Body of pancreas (tissue), 4 donors: ENCODE measurements around the gene ZPBP. TPM values are rescaled to one million over a fixed set of nuclear protein-coding genes. Genes with fewer than 3 reads are reported as not detected.

ENCODE experiments used
- ATAC-seq: fragments of 150-250 bp; one replicate; pipeline ENCODE4 v1.9.1; 2016
- DNase-seq, 4 donors: peaks; one replicate each; pipeline ENCODE4 v3.0.0-alpha.2; 2019
- H3K27ac ChIP-seq, 4 donors: fragments of 200-600 bp; sonication (generic); 1 replicate in 3 of 4; 2 replicates in 1 of 4; pipeline versions ENCODE4 v1.5.1 to v1.6.1; 2016 to 2019; ENCODE audit warnings: mild to moderate bottlenecking in 1 of 4, mixed read lengths in 1 of 4, moderate library complexity in 1 of 4
- H3K27me3 ChIP-seq, 2 donors: fragments of 200-600 bp; sonication (generic); one replicate each; pipeline ENCODE4 v1.6.0; 2016; ENCODE audit warnings: mild to moderate bottlenecking in 1 of 2
- H3K36me3 ChIP-seq, 2 donors: fragments of 200-600 bp; sonication (generic); replicated peaks in 1 of 2; 2 replicates each; pipeline ENCODE4 v1.5.1; 2016; ENCODE audit warnings: low read depth in 2 of 2; ENCODE audit not compliant: insufficient read depth in 1 of 2
- H3K4me1 ChIP-seq: fragments of 200-600 bp; sonication (generic); one replicate; pipeline ENCODE4 v1.6.0; 2016
- H3K4me3 ChIP-seq, 2 donors: fragments of 200-600 bp; sonication (generic); 1 replicate in 1 of 2; 2 replicates in 1 of 2; pipeline ENCODE4 v1.5.1; 2016 to 2019
- H3K9me3 ChIP-seq, 3 donors: fragments of 200-600 bp; sonication (generic); 1 replicate in 2 of 3; 2 replicates in 1 of 3; pipeline ENCODE4 v1.5.1; 2016
- CTCF ChIP-seq, 7 experiments: fragments of 450-650 bp in 4 of 7; fragments of 200-600 bp in 3 of 7; sonication (generic) in 3 of 7; IDR thresholded peaks; one replicate each; pipeline ENCODE4 v1.5.1; 2016 to 2019; ENCODE audit warnings: antibody characterized with exemption in 7 of 7
- POLR2A ChIP-seq, 3 donors: fragments of 450-650 bp; IDR thresholded peaks; one replicate each; pipeline ENCODE4 v1.6.1; 2016; ENCODE audit warnings: antibody characterized with exemption in 3 of 3, mild to moderate bottlenecking in 2 of 3
- WGBS, 2 donors: methylation state at CpG; one replicate each; pipeline ENCODE4 v1.1.5; 2017; 5-methylcytosine and 5-hydroxymethylcytosine counted together
- intact Hi-C: fragments of 100-400 bp; cut with DNase I; formaldehyde crosslinking; loops from one replicate; pipeline ENCODE4 v1.15.1; 2023
- total RNA-seq, 2 donors: library from RNA; depleted of rRNA; stranded (reverse); fragments of >200 nt; gene quantifications; one replicate each; pipeline ENCODE4 v1.1.0, GENCODE V29; 2016

Gene ZPBP
- total RNA-seq, 2 donors from 2014 or later: not detected

GRCh38 chr7:50037086-50037485 lies 56.0 kb downstream of the ZPBP start:
- no peak overlapping the region for H3K27ac ChIP-seq
- H3K27me3 ChIP-seq: no peaks in the 10 kb centered on the region
- H3K4me1 ChIP-seq: no peaks in the 10 kb centered on the region
- 62 to 64% methylated on average over 2 of the region's 2 CpGs for WGBS, 2 donors
- DNase-seq (no peak), ATAC-seq (no peak)
- TF ChIP-seq CTCF (IDR thresholded peaks at IDR 0.05) (no peak), POLR2A (IDR thresholded peaks at IDR 0.05) (no peak)
- H3K9me3 ChIP-seq: no peaks in the 10 kb centered on the region
- intact Hi-C loops: no loop called here
- H3K4me3 ChIP-seq: no peak overlapping the region
- no peaks in the 10 kb centered on the region for H3K36me3 ChIP-seq

- intact Hi-C loops: no loop called here
Measured at GRCh38 chr7:50022991-50023390, 70.1 kb downstream of the ZPBP start.

GRCh38 chr7:50022451-50022850 lies 70.6 kb downstream of the ZPBP start:
- Histone ChIP-seq H3K9me3 (no peaks in the 10 kb centered on the region), H3K27ac (no peak overlapping the region), H3K4me3 (no peak overlapping the region), H3K27me3 (no peaks in the 10 kb centered on the region), H3K36me3 (no peaks in the 10 kb centered on the region), H3K4me1 (no peaks in the 10 kb centered on the region)
- intact Hi-C loops: no loop called here
- TF ChIP-seq POLR2A (IDR thresholded peaks at IDR 0.05) (no peak), CTCF (IDR thresholded peaks at IDR 0.05) (no peak)
- WGBS, 2 donors: 69 to 76% methylated on average over 3 of the region's 3 CpGs
- DNase-seq (no peak), ATAC-seq (no peak)

More at GRCh38 chr7:50022991-50023390, 70.1 kb downstream of the ZPBP start:
- Histone ChIP-seq H3K4me1 (no peaks in the 10 kb centered on the region), H3K27me3 (no peaks in the 10 kb centered on the region), H3K27ac (no peak overlapping the region), H3K4me3 (no peak overlapping the region), H3K9me3 (no peaks in the 10 kb centered on the region), H3K36me3 (no peaks in the 10 kb centered on the region)
- ATAC-seq (no peak), DNase-seq (no peak)
- WGBS, 2 donors: 83 to 87% methylated on average over 4 of the region's 4 CpGs
- TF ChIP-seq POLR2A (IDR thresholded peaks at IDR 0.05): no peak
- TF ChIP-seq CTCF (IDR thresholded peaks at IDR 0.05): no peak

GRCh38 chr7:49995681-49996080 lies 97.4 kb downstream of the ZPBP start:
- 66 to 67% methylated on average over 6 of the region's 6 CpGs for WGBS, 2 donors
- no peak for ATAC-seq

More at GRCh38 chr7:49995681-49996080, 97.4 kb downstream of the ZPBP start:
- intact Hi-C loops: no loop called here
- Histone ChIP-seq H3K36me3 (no peaks in the 10 kb centered on the region), H3K4me3 (no peak overlapping the region), H3K9me3 (no peaks in the 10 kb centered on the region), H3K4me1 (no peaks in the 10 kb centered on the region), H3K27me3 (no peaks in the 10 kb centered on the region), H3K27ac (no peak overlapping the region)
- TF ChIP-seq POLR2A (IDR thresholded peaks at IDR 0.05) (no peak), CTCF (IDR thresholded peaks at IDR 0.05) (no peak)
- no peak for DNase-seq
